Cerebellar nuclear complex (tissue), 1 donor: ENCODE data around the gene DYDC2.
"Not testable (repeated sequence)": the region's sequence is repeated elsewhere in the genome, so short reads cannot be mapped to it uniquely, and the experiment has no call there.

Experiments used
- DNase-seq, 2 experiments: peaks; one replicate each; lab custom pipeline; 2025; lab: John Stamatoyannopoulos, UW

Gene DYDC2

GRCh38 chr10:80413271-80413996 is 56.9 kb downstream of the DYDC2 start:
- no peak for DNase-seq

GRCh38 chr10:80414142-80414895 is 57.7 kb downstream of the DYDC2 start:
- no peak for DNase-seq

- DNase-seq: no peak
Measured at GRCh38 chr10:80415734-80416478, 59.3 kb downstream of the DYDC2 start.

- DNase-seq: no peak
Measured at GRCh38 chr10:80416479-80417098, 60.0 kb downstream of the DYDC2 start.

GRCh38 chr10:80417256-80417655 is 60.7 kb downstream of the DYDC2 start:
- not testable (repeated sequence) for DNase-seq
